Activated CD8-positive, alpha-beta memory T cell treated with anti-CD3 and anti-CD28 coated beads for 24 hours (primary cell): ENCODE measurements around the gene NDUFS8.
"Not testable (repeated sequence)": the region's sequence is repeated elsewhere in the genome, so short reads cannot be mapped to it uniquely, and the experiment has no call there.

ENCODE experiments used
- DNase-seq: peaks from one replicate; pipeline ENCODE4 v3.0.0-alpha.2; 2020

NDUFS8 gene

GRCh38 chr11:68030318-68031143, at the start of gene NDUFS8:
NDUFS8 (plus strand) TSS chr11:68030681; CDS start chr11:68032152, 1,471 bp downstream.
- DNase-seq, result peak; percentile 97

DNA sequence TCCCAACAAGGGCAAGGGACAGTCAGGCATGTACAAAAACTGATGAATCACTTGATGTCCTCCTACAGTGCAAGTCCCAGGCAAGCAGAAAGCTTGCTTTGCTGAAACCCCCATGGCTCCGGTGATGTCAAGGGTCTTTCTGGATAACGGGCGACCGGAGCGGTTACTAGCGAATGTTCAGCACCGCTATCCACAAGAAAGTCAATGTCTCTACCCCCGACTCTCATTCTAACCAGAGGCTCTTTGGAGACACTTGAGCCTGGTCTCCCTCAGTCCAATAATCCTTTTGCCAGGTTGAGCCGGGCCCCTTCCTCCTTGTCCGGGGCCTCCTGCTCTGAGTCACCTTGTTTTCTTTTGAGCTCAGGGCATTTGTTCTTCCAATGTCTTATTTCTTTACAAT, 49.3 kb upstream of the NDUFS8 start:
- DNase-seq, result not testable (repeated sequence)

- DNase-seq, result not testable (repeated sequence)
Measured at GRCh38 chr11:67982255-67982857, 48.1 kb upstream of the NDUFS8 start.

DNA sequence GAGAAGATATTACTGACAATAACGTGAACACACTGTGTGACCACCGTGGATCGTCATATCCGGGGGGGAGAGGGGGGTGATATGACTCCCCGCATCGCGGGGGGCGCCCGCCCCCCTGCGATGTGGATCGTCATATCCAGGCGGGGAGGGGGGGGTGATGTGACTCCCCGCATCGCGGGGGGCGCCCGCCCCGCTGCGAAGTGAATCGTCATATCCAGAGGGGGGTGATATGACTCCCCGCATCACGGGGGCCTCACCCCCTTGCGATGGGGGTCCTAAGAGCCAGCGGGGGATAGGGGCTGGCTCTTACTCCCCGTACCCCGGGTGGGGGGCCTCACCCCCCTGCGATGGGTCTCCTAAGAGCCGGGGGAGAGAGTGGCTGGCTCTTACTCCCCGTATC, 46.5 kb upstream of the NDUFS8 start:
- DNase-seq, result no peak

- DNase-seq, result not testable (repeated sequence)
Measured at GRCh38 chr11:67985302-67985701, 45.2 kb upstream of the NDUFS8 start.

DNA sequence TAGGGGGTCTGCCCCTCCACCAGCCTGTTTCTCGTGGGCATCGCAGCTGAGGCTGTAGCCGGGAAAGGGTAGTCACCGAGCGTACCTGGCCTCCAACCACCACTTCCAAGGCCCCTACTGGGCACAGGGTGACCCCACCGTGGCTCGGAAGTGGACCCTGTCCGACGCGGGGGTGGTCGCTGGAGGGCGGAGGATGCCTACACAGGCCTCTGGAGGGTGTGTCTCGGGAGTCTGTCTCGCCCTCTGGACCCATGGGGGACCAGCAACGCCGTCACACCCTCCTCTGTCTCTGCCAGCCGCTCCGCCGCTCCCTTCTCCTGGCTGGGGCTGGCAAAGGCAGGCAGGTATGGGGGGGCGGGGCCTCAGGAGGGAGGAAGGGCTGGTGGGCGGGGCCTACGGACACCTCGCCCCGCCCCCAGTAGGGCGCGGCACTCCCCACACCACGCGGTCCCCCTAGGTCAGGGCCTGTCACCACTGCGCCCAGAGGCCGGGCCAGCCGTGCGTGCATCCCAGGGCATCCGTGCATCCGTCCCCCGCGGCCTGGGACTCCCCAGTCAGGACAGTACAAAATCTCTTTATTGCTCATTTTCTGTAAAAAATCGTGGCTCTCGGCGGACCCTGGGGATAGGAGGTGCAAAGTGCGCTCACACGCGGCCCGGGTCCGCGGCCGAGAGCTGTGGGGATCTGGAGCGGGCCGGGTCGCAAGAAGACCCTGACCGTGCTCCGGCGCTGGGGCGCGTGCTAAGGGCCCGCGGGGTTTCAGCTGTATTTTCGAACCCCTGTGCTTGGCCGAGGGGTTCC, 39.7 kb upstream of the NDUFS8 start:
- not testable (repeated sequence) for DNase-seq

DNA sequence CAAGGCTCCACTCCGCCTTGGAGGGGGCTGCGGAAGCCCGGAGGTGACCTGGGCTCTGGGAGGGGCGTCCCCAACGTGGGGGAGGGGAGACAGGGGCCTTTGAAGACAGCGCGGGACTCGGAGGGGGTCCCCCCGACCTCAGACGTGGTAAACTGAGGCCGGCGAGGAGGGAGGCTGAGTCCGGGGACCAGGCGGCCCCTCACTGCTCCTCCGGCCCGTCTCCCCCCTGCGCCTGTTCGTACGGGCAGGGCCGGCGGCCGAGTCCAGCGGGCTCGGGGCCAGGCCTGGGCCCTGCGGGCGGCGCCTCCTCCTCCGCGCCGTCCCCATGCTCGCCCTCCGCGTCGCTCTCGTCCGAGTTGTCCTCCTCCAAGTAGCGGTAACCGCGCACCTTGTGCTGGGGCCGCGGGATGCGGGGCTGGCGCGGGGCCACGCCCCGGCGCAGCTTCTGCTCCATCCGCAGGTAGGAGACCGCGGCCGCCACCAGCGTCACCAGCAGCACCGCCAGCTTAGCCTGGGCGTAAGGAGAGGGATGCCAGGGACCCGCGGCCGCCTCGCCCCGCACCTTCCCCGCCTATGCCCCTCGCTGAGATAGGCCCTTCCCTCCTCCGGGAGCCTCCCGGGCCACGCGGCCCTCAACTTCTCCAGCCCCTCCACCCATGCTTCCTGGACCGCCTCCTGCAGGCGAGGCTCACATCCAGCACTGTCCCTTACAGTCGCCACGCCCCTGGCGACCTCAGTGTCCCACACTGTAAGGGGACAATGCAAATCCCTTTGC, 38.9 kb upstream of the NDUFS8 start:
- DNase-seq, result not testable (repeated sequence)

- DNase-seq, result peak; percentile 79
Measured at GRCh38 chr11:67993821-67994220, 36.7 kb upstream of the NDUFS8 start.

- DNase-seq, result not testable (repeated sequence)
Measured at GRCh38 chr11:67994387-67994786, 36.1 kb upstream of the NDUFS8 start.

DNA sequence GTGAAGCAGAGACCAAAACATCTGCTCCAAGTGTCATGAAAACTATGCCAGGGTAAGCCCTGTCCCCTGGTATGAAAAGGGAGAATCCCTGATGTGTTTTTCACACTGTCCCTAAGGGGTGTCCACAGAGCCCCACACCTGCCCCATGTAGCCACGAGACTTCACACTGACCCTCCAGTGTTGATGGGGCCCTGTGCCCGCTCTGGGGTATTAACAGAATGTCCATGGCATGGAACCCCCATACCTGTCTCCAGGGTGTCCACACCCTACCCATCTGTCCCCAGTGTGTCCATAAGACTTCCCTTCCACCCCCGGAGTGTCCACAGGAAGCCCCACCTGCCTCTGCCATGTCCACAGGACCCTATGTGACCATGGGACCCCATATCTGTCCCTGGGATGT, 35.4 kb upstream of the NDUFS8 start:
- not testable (repeated sequence) for DNase-seq

DNA sequence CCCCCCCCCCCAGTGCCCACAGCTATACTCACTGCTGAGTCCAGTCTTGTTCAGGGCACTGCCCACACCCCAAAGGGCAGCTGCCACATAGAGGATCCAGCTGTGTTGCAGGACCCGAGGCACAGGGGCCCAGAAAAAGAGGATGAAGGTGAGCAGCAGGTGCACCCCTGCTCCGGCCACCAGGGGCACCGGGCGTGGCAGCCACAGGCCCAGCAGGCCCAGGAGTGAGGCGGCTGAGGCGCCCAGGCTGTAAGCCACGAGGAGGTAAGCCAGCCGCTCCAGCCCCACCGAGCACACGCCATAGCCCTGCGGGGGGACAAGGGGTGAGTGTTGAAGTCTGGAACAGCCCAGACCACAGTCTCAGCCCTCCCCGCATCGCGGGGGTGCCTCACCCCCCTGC, 34.9 kb upstream of the NDUFS8 start:
- DNase-seq, result not testable (repeated sequence)

GRCh38 chr11:67996051-67996450, 34.4 kb upstream of the NDUFS8 start:
- DNase-seq, result no peak

DNA sequence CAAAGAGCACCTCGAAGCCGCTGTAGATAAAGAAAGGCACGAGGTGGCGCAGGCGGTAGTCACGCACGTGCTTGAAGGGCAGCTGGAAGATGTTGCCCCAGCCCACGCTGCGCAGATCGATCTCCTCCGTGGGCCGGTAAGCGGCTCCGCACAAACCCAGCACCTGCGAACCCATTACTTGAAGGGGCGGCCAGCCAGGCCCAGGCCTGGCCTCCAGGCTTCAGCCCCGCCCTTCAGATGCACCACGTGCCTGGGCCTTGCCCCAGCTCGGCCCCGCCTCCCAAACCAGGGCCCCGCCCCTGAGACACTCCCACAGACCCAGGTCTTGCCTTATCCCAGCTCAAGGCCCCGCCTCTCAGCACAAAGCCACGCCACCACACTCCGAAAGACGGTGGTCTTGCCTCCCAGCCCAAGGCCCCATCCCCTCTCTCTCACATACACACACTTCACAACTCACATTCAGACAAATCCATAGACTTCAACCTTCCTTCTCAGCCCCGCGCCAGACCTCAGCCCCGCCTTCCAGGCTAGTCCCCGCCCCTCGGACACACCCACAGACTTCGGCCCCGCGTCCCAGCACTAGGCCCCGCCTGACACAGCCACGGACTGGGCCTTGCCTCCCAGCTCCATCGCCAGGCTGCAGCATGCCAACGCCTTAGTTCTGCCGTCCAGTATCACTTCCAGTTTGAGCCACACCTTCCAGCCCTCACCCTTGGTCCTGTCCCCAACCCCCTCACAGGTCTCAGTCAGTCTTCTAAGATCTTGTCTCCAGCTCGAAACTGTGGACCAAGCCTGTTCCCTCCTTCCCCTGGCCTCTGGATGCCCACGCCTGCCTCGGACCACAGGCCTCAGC, 33.6 kb upstream of the NDUFS8 start:
- peak; percentile 79 for DNase-seq

DNA sequence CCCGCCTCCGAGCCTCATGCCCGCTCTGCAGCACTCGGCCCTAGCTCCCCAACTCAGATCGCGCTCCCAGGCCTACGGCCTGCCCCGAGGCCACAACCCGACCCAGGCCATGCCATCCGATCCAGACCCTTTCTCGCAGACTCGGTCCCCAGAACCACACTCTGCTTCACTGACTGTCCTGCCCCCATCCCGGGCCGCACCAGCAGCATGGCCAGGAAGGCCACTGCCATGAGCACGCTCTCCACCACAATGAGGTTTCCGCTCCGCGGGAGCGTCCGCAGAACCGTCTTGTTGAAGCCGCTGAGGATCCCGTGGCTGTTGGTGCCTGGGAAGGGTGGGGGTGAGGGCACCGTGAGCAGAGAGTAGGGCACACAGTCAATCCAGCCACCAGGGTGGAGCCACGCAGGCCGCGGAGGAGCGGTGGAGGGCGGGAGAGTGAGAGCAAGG, 33.0 kb upstream of the NDUFS8 start:
- DNase-seq, result no peak

- no peak for DNase-seq
Measured at GRCh38 chr11:67998150-67999045, 32.1 kb upstream of the NDUFS8 start.

DNA sequence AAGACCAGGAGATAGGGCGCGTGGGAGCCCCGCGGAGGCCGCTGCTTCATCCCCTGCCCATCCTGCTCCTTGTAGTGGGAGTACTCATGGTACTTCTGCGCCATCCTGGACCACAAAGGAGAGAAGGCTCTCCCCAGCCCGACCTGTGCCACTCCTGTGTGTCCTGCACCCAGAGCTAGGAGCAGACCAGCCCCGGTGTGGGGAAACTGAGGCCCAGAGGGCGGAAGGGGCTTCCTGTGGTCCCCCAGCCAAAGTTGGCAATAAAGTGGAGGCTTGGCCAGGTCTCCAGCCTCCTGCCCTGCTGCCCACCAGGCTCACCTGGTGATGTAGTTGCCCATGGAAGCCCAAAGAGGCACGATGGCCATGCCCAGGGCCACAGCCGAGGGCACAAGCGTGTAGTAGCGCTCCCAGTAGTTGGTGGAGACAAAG, 31.3 kb upstream of the NDUFS8 start:
- DNase-seq, result no peak

DNA sequence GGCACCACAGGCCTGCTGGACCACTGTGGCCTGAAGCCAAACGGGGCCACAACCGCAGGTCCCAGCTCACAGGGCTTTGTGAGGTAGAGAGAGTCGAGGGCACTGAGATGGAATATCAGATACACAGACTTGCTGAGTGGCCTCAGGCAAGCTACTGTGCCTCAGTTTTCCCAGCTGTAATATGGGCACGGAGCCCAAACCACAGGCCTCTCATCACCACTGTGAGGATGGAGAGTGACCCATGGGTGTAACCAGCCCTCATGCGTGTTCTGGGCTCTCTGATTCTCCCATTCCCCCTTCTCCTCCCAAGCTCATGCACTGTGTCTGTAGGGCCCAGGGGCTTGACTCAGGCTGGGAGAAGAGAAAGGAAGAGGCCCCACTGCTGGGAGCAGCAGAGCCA, 30.8 kb upstream of the NDUFS8 start:
- no peak for DNase-seq

GRCh38 chr11:68002575-68002937, 27.9 kb upstream of the NDUFS8 start:
- no peak for DNase-seq

- DNase-seq, result peak; percentile 65
Measured at GRCh38 chr11:68002938-68003845, 27.3 kb upstream of the NDUFS8 start.
